ENCODE measurements around the gene CRACR2A. TPM values are rescaled to one million over a fixed set of nuclear protein-coding genes. Genes with fewer than 3 reads are reported as not detected.

The CRACR2A gene
- total and polyA plus RNA-seq, 2 of the 8 experiments (the other 6 are each of a cell fraction or from before 2014, with no cell fraction given) = 0.85 to 3.2 TPM

GRCh38 chr12:3735432-3735831 lies 17.5 kb downstream of the CRACR2A start:
- no peaks in the 10 kb centered on the region for H3K27me3 ChIP-seq (replicated peaks in 1 of 4; ENCODE audit: control insufficient read depth in 3 of 4, extremely low read depth in 1 of 4, insufficient read depth in 3 of 4, low read length in 3 of 4)
- no peaks in the 10 kb centered on the region for H3K79me1 ChIP-seq (ENCODE audit: low read depth, low read length)
- H2BK120ac ChIP-seq (replicated peaks; ENCODE audit: low read depth, low read length) = no peak overlapping the region
- no peak overlapping the region for H3K4me2 ChIP-seq (ENCODE audit: insufficient read depth in 1 of 2, low read depth in 2 of 2, low read length in 2 of 2)
- H2BK5ac ChIP-seq (ENCODE audit: low read depth, low read length) = no peak overlapping the region
- H2BK15ac ChIP-seq (ENCODE audit: low read length) = no peak overlapping the region
- ChIA-PET POLR2A (ENCODE audit: partially characterized antibody) (no interaction called here), CTCF (ENCODE audit: partially characterized antibody) (interaction anchor here (1.0 kb wide), 1 partner anchor 16 kb away, joined by 3 read pairs; no protein-coding TSS in a partner anchor)
- H3K27ac ChIP-seq (ENCODE audit: low read depth, low read length) = no peak overlapping the region
- H3K18ac ChIP-seq (ENCODE audit: extremely low read depth, low read length) = no peak overlapping the region
- H4K8ac ChIP-seq (ENCODE audit: extremely low read depth, insufficient read depth, low read length) = no peak overlapping the region
- no peak for FAIRE-seq
- H3K23me2 ChIP-seq (ENCODE audit: low read depth, low read length) = no peaks in the 10 kb centered on the region; the same call in 1 of the 2 replicates
- no peaks in the 10 kb centered on the region for H3K79me2 ChIP-seq (ENCODE audit: control insufficient read depth in 1 of 2, insufficient read depth in 2 of 2, low read length in 2 of 2)
- no peak overlapping the region for H3K14ac ChIP-seq (ENCODE audit: insufficient read length)
- no peak overlapping the region for H3K9ac ChIP-seq (replicated peaks in 1 of 4; ENCODE audit: extremely low read depth in 1 of 4, low read depth in 3 of 4, low read length in 3 of 4)
- no peaks in the 10 kb centered on the region for H3K36me3 ChIP-seq (ENCODE audit: control insufficient read depth in 2 of 4, insufficient read depth in 4 of 4, low read length in 3 of 4)
- H4K5ac ChIP-seq (ENCODE audit: insufficient read length, low read depth, low read length) = no peak overlapping the region
- no peak overlapping the region for H3K4ac ChIP-seq (replicated peaks; ENCODE audit: insufficient read length, low read depth, low read length)
- no peak overlapping the region for H2BK12ac ChIP-seq (ENCODE audit: low read depth, low read length)
- no peak overlapping the region for H3K56ac ChIP-seq (replicated peaks; ENCODE audit: insufficient read length, low read depth, low read length)
- H2AK5ac ChIP-seq (ENCODE audit: low read depth, low read length) = no peak overlapping the region
- H3K9me3 ChIP-seq (ENCODE audit: insufficient read depth in 2 of 2, low read depth in 1 of 2, low read length in 1 of 2) = no peaks in the 10 kb centered on the region
- H3K23ac ChIP-seq (ENCODE audit: insufficient read length) = no peak overlapping the region
- H4K91ac ChIP-seq (replicated peaks; ENCODE audit: insufficient read length, low read length) = no peak overlapping the region
- H3K4me1 ChIP-seq (replicated peaks in 1 of 4; ENCODE audit: control insufficient read depth in 3 of 4, insufficient read depth in 4 of 4, low read length in 3 of 4) = peaks cover 0 to 18% (median 2%) of the 10 kb centered on the region in 4 experiments; a peak in 3 of 7 replicates
- H4K20me1 ChIP-seq (replicated peaks in 1 of 2; ENCODE audit: control insufficient read depth in 1 of 2, insufficient read depth in 2 of 2, low read length in 2 of 2) = no peaks in the 10 kb centered on the region
- no peak overlapping the region for H3K4me3 ChIP-seq (ENCODE audit: extremely low read depth in 1 of 4, insufficient read depth in 2 of 4, low read depth in 3 of 4, low read length in 4 of 4)
- DNase-seq (ENCODE audit: low read depth in 1 of 2, low spot score in 2 of 2) = no peak
- no peak overlapping the region for H2BK20ac ChIP-seq (ENCODE audit: low read length)
- 95% methylated on average over 4 of the region's 4 CpGs; no CpG with 5 or more reads in 1 of the 2 experiments for WGBS, 2 experiments (ENCODE audit: extremely low coverage in 1 of 2, insufficient coverage in 1 of 2, insufficient read length in 1 of 2, insufficient replicate concordance in 2 of 2, low coverage in 1 of 2, low lambda C conversion rate in 2 of 2, missing lambda C conversion rate in 1 of 2)
- no peak overlapping the region for H2AFZ ChIP-seq (ENCODE audit: low read length)
- no peak for TF ChIP-seq EGR1 (IDR thresholded peaks at IDR 0.05; ENCODE audit: borderline replicate concordance, low read depth, low read length)
